Neural cell (in vitro differentiated cells): ENCODE results near the gene BTRC. TPM values are rescaled to one million over a fixed set of nuclear protein-coding genes. Genes with fewer than 3 reads are reported as not detected.

Experiments
- H2AFZ ChIP-seq: fragments of 200-600, 300-800 bp; sonication (generic), shearing (Covaris generic); 2 replicates; pipeline ENCODE4 v1.6.0; 2014; ENCODE audit warnings: low read depth, mild to moderate bottlenecking, antibody characterized with exemption, low read length, moderate library complexity
- H3F3A ChIP-seq: fragments of 200-600 bp; shearing (Covaris generic); 2 replicates; pipeline ENCODE4 v1.6.1; 2016; ENCODE audit warnings: mild to moderate bottlenecking, moderate library complexity, mixed read lengths, antibody characterized with exemption, low read length; ENCODE audit not compliant: insufficient read depth, poor library complexity, severe bottlenecking
- H3K27ac ChIP-seq: fragments of 200-600, 300-800 bp; sonication (generic), shearing (Covaris generic); 2 replicates; pipeline ENCODE4 v1.5.1; 2014; ENCODE audit warnings: mild to moderate bottlenecking, low read length, moderate library complexity
- H3K27me3 ChIP-seq: fragments of 300-800, 200-600 bp; sonication (generic), shearing (Covaris generic); 2 replicates; pipeline ENCODE4 v1.6.0; 2014; ENCODE audit warnings: mild to moderate bottlenecking, low read depth, low read length, moderate library complexity; ENCODE audit not compliant: insufficient read depth
- H3K36me3 ChIP-seq: fragments of 300-800, 200-600 bp; sonication (generic), shearing (Covaris generic); 2 replicates; pipeline ENCODE4 v1.5.1; 2014; ENCODE audit warnings: mild to moderate bottlenecking, antibody characterized with exemption, low read length, moderate library complexity; ENCODE audit not compliant: insufficient read depth
- H3K4me2 ChIP-seq: fragments of 300-800, 200-600 bp; sonication (generic), shearing (Covaris generic); 2 replicates; pipeline ENCODE4 v1.6.0; 2014; ENCODE audit warnings: mild to moderate bottlenecking, low read length
- H3K4me3 ChIP-seq: fragments of 300-800, 200-600 bp; sonication (generic), shearing (Covaris generic); 2 replicates; pipeline ENCODE4 v1.5.1; 2014; ENCODE audit warnings: mild to moderate bottlenecking, low read length, moderate library complexity
- H3K79me2 ChIP-seq: fragments of 200-600 bp; shearing (Covaris generic); replicated peaks from 2 replicates; pipeline ENCODE4 v1.6.0; 2014; ENCODE audit warnings: mild to moderate bottlenecking, low read length, moderate library complexity; ENCODE audit not compliant: insufficient read depth
- H3K9ac ChIP-seq: fragments of 300-800, 200-600 bp; sonication (generic), shearing (Covaris generic); 2 replicates; pipeline ENCODE4 v1.6.1; 2016; ENCODE audit warnings: mild to moderate bottlenecking, low read length, mixed read lengths
- H3K9me2 ChIP-seq: fragments of 200-600 bp; shearing (Covaris generic); 2 replicates; pipeline ENCODE4 v1.6.1; 2016; ENCODE audit warnings: mild to moderate bottlenecking, low read length, mixed read lengths; ENCODE audit not compliant: insufficient read depth
- H3K9me3 ChIP-seq: fragments of 200-600, 300-800 bp; sonication (generic), shearing (Covaris generic); 2 replicates; pipeline ENCODE4 v1.6.1; 2016; ENCODE audit warnings: mild to moderate bottlenecking, mixed run types, low read length, moderate library complexity, mixed read lengths
- H4K20me1 ChIP-seq: fragments of 200-600 bp; shearing (Covaris generic); 2 replicates; pipeline ENCODE4 v1.6.1; 2016; ENCODE audit warnings: mild to moderate bottlenecking, mixed run types; ENCODE audit not compliant: insufficient read depth
- CTCF ChIP-seq: fragments of 450-650 bp; IDR thresholded peaks from 2 replicates; pipeline ENCODE4 v1.5.1; 2014; ENCODE audit warnings: antibody characterized with exemption, mild to moderate bottlenecking, moderate library complexity; ENCODE audit not compliant: poor library complexity, severe bottlenecking
- EP300 ChIP-seq: fragments of 450-650 bp; conservative IDR thresholded peaks from 2 replicates; pipeline ENCODE4 v1.6.1; 2014; ENCODE audit warnings: antibody characterized with exemption, mild to moderate bottlenecking, moderate library complexity; ENCODE audit not compliant: poor library complexity, severe bottlenecking
- EZH2 ChIP-seq: fragments of 200-600, 300-800 bp; shearing (Covaris generic), sonication (generic); IDR thresholded peaks from 2 replicates; pipeline ENCODE4 v1.6.1; 2014; ENCODE audit warnings: antibody characterized with exemption, low read length, borderline replicate concordance, mild to moderate bottlenecking; ENCODE audit not compliant: insufficient read depth, poor library complexity, severe bottlenecking
- MXI1 ChIP-seq: fragments of 450-650 bp; conservative IDR thresholded peaks from 2 replicates; pipeline ENCODE4 v1.6.1; 2014; ENCODE audit warnings: antibody characterized with exemption, mild to moderate bottlenecking; ENCODE audit not compliant: poor library complexity, severe bottlenecking
- POLR2AphosphoS5 ChIP-seq: IDR thresholded peaks from 2 replicates; pipeline ENCODE4 v1.6.1; 2012
- RAD21 ChIP-seq: fragments of 450-650 bp; conservative IDR thresholded peaks from 2 replicates; pipeline ENCODE4 v1.6.1; 2014; ENCODE audit warnings: antibody characterized with exemption, mild to moderate bottlenecking, moderate library complexity
- REST ChIP-seq: IDR thresholded peaks from 2 replicates; pipeline ENCODE4 v1.6.1; 2012; ENCODE audit warnings: borderline replicate concordance
- SMC3 ChIP-seq: fragments of 450-650 bp; conservative IDR thresholded peaks from 2 replicates; pipeline ENCODE4 v1.6.1; 2014; ENCODE audit warnings: antibody characterized with exemption, mild to moderate bottlenecking, moderate library complexity; ENCODE audit not compliant: poor library complexity
- TAF1 ChIP-seq: IDR thresholded peaks from 2 replicates; pipeline ENCODE4 v1.6.1; 2012; ENCODE audit warnings: low read depth
- polyA plus RNA-seq: library from polyadenylated mRNA; depleted of rRNA; stranded (reverse); fragments of >200 nt; gene quantifications from 2 replicates; pipeline ENCODE4 v1.2.3, GENCODE V29; 2014

BTRC gene
- polyA plus RNA-seq, 1 donor from 2014 or later = 32.6 TPM

- no peak overlapping the region for H3K27ac ChIP-seq
- no peaks in the 10 kb centered on the region for H3K9me2 ChIP-seq
- no peak overlapping the region for H3K9ac ChIP-seq
- no peaks in the 10 kb centered on the region for H3F3A ChIP-seq
- no peak overlapping the region for H3K4me2 ChIP-seq
- H3K27me3 ChIP-seq = no peaks in the 10 kb centered on the region
- H3K79me2 ChIP-seq = peaks cover 28% of the 10 kb centered on the region
- no peaks in the 10 kb centered on the region for H4K20me1 ChIP-seq
- no peaks in the 10 kb centered on the region for H3K36me3 ChIP-seq
- no peak for TF ChIP-seq MXI1
- no peak for TF ChIP-seq EP300
- no peak for TF ChIP-seq CTCF
- TF ChIP-seq REST = no peak
- no peak for TF ChIP-seq POLR2AphosphoS5
- no peak for TF ChIP-seq SMC3
- TF ChIP-seq RAD21 = no peak
- TF ChIP-seq EZH2 = no peak
- no peak for TF ChIP-seq TAF1
- H3K9me3 ChIP-seq = no peaks in the 10 kb centered on the region
- no peak overlapping the region for H3K4me3 ChIP-seq
- no peak overlapping the region for H2AFZ ChIP-seq
Observed at GRCh38 chr10:101363850-101364400, 10.0 kb downstream of the BTRC start.

GRCh38 chr10:101364721-101365120 is 10.8 kb downstream of the BTRC start:
- Histone ChIP-seq H3K36me3 (peaks cover 3% of the 10 kb centered on the region), H3K9me3 (no peaks in the 10 kb centered on the region), H3K27me3 (no peaks in the 10 kb centered on the region), H4K20me1 (no peaks in the 10 kb centered on the region), H3K9me2 (no peaks in the 10 kb centered on the region), H3K79me2 (peaks cover 21% of the 10 kb centered on the region), H3K9ac (no peak overlapping the region), H3K4me2 (no peak overlapping the region), H3K4me3 (no peak overlapping the region), H3K27ac (no peak overlapping the region), H3F3A (no peaks in the 10 kb centered on the region), H2AFZ (no peak overlapping the region)
- TF ChIP-seq SMC3 (no peak), REST (no peak), EZH2 (no peak), CTCF (no peak), POLR2AphosphoS5 (no peak), MXI1 (no peak), RAD21 (no peak), EP300 (no peak), TAF1 (no peak)
